ENCODE data around the gene ADAM10. TPM values are rescaled to one million over a fixed set of nuclear protein-coding genes. Genes with fewer than 3 reads are reported as not detected.

ADAM10 gene
- total RNA-seq, 1 donor from 2014 or later = 287 TPM

- H3K27ac Mint-ChIP-seq (ENCODE audit: unreplicated experiment) = no peak overlapping the region
- no peak for DNase-seq (ENCODE audit: low spot score)
- H3K9me3 Mint-ChIP-seq (ENCODE audit: unreplicated experiment) = no peaks in the 10 kb centered on the region
- no peak overlapping the region for H3K4me3 Mint-ChIP-seq (ENCODE audit: unreplicated experiment)
- H3K4me1 Mint-ChIP-seq (ENCODE audit: unreplicated experiment) = peaks cover 6% of the 10 kb centered on the region
- peaks cover 3% of the 10 kb centered on the region for H3K27me3 Mint-ChIP-seq (ENCODE audit: unreplicated experiment)
- TF ChIP-seq, protein P1, sequence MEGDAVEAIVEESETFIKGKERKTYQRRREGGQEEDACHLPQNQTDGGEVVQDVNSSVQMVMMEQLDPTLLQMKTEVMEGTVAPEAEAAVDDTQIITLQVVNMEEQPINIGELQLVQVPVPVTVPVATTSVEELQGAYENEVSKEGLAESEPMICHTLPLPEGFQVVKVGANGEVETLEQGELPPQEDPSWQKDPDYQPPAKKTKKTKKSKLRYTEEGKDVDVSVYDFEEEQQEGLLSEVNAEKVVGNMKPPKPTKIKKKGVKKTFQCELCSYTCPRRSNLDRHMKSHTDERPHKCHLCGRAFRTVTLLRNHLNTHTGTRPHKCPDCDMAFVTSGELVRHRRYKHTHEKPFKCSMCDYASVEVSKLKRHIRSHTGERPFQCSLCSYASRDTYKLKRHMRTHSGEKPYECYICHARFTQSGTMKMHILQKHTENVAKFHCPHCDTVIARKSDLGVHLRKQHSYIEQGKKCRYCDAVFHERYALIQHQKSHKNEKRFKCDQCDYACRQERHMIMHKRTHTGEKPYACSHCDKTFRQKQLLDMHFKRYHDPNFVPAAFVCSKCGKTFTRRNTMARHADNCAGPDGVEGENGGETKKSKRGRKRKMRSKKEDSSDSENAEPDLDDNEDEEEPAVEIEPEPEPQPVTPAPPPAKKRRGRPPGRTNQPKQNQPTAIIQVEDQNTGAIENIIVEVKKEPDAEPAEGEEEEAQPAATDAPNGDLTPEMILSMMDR (IDR thresholded peaks at IDR 0.05; ENCODE audit: unreplicated experiment) = no peak
- no peaks in the 10 kb centered on the region for H3K36me3 Mint-ChIP-seq (ENCODE audit: low read depth, unreplicated experiment)
Observed at GRCh38 chr15:58549013-58549784, 200.3 kb downstream of the ADAM10 start.

- Mint-ChIP-seq H3K36me3 (ENCODE audit: low read depth, unreplicated experiment) (no peaks in the 10 kb centered on the region), H3K4me3 (ENCODE audit: unreplicated experiment) (no peak overlapping the region), H3K27me3 (ENCODE audit: unreplicated experiment) (peaks cover 3% of the 10 kb centered on the region), H3K9me3 (ENCODE audit: unreplicated experiment) (no peaks in the 10 kb centered on the region), H3K27ac (ENCODE audit: unreplicated experiment) (no peak overlapping the region), H3K4me1 (ENCODE audit: unreplicated experiment) (peaks cover 6% of the 10 kb centered on the region)
- TF ChIP-seq, protein P1 (IDR thresholded peaks at IDR 0.05; ENCODE audit: unreplicated experiment) = no peak
- no peak for DNase-seq (ENCODE audit: low spot score)
Observed at GRCh38 chr15:58548308-58549012, 201.0 kb downstream of the ADAM10 start.

- Mint-ChIP-seq H3K9me3 (ENCODE audit: unreplicated experiment) (no peaks in the 10 kb centered on the region), H3K27ac (ENCODE audit: unreplicated experiment) (no peak overlapping the region), H3K27me3 (ENCODE audit: unreplicated experiment) (peaks cover 5% of the 10 kb centered on the region), H3K36me3 (ENCODE audit: low read depth, unreplicated experiment) (no peaks in the 10 kb centered on the region), H3K4me1 (ENCODE audit: unreplicated experiment) (peaks cover 6% of the 10 kb centered on the region), H3K4me3 (ENCODE audit: unreplicated experiment) (no peak overlapping the region)
- TF ChIP-seq, protein P1 (IDR thresholded peaks at IDR 0.05; ENCODE audit: unreplicated experiment) = no peak
- no peak for DNase-seq (ENCODE audit: low spot score)
Observed at GRCh38 chr15:58547628-58548307, 201.7 kb downstream of the ADAM10 start.

- no peak overlapping the region for H3K4me3 Mint-ChIP-seq (ENCODE audit: unreplicated experiment)
- TF ChIP-seq, protein P1 (IDR thresholded peaks at IDR 0.05; ENCODE audit: unreplicated experiment) = no peak
- H3K27me3 Mint-ChIP-seq (ENCODE audit: unreplicated experiment) = peaks cover 5% of the 10 kb centered on the region
- H3K9me3 Mint-ChIP-seq (ENCODE audit: unreplicated experiment) = no peaks in the 10 kb centered on the region
- no peak for DNase-seq (ENCODE audit: low spot score)
- H3K36me3 Mint-ChIP-seq (ENCODE audit: low read depth, unreplicated experiment) = no peaks in the 10 kb centered on the region
- H3K4me1 Mint-ChIP-seq (ENCODE audit: unreplicated experiment) = peaks cover 3% of the 10 kb centered on the region
- no peak overlapping the region for H3K27ac Mint-ChIP-seq (ENCODE audit: unreplicated experiment)
Observed at GRCh38 chr15:58546635-58547627, 202.6 kb downstream of the ADAM10 start.

Measured in endothelial cell (in vitro differentiated cells).